ENCODE data around the gene UBXN4. TPM values are rescaled to one million over a fixed set of nuclear protein-coding genes. Genes with fewer than 3 reads are reported as not detected.

UBXN4 gene
- total RNA-seq, 2 experiments from 2014 or later: 107 TPM

GRCh38 chr2:135815269-135815668 lies 73.6 kb downstream of the UBXN4 start:
- H3K27ac Mint-ChIP-seq: peak overlapping the region; percentile 76
- peaks cover 2% of the 10 kb centered on the region for H3K36me3 Mint-ChIP-seq
- H3K4me1 Mint-ChIP-seq (ENCODE audit: low read depth): peaks cover 30% of the 10 kb centered on the region
- ChIA-PET POLR2A (no interaction called here), CTCF (interaction anchor here (1.1 to 11.1 kb wide), 2 partner anchors 10 to 18 kb away, joined by 3 to 77 read pairs; no protein-coding TSS in a partner anchor)
- H3K9me3 Mint-ChIP-seq: no peaks in the 10 kb centered on the region
- intact Hi-C loops (cut with micrococcal nuclease): loop anchor here (5.0 kb wide), 1 partner anchor 962 kb away; no protein-coding TSS in a partner anchor
- no peak for DNase-seq
- H3K27me3 Mint-ChIP-seq: peaks cover 2% of the 10 kb centered on the region
- H3K4me3 Mint-ChIP-seq: no peak overlapping the region

- POLR2A ChIA-PET: no interaction called here
- Mint-ChIP-seq H3K36me3 (no peaks in the 10 kb centered on the region), H3K4me3 (no peak overlapping the region), H3K27me3 (no peaks in the 10 kb centered on the region), H3K4me1 (ENCODE audit: low read depth) (peaks cover 40% of the 10 kb centered on the region), H3K9me3 (peaks cover 2% of the 10 kb centered on the region), H3K27ac (no peak overlapping the region)
- intact Hi-C loops (cut with micrococcal nuclease): loop anchor here (5.0 kb wide), 1 partner anchor 960 kb away; no protein-coding TSS in a partner anchor
- no peak for DNase-seq
- CTCF ChIA-PET: interaction anchor here (11.1 kb wide), 1 partner anchor 20 kb away, joined by 77 read pairs; no protein-coding TSS in a partner anchor
Observed at GRCh38 chr2:135817466-135817865, 75.8 kb downstream of the UBXN4 start.

GRCh38 chr2:135817951-135818350 lies 76.3 kb downstream of the UBXN4 start:
- POLR2A ChIA-PET: no interaction called here
- Mint-ChIP-seq H3K4me3 (no peak overlapping the region), H3K36me3 (peaks cover 5% of the 10 kb centered on the region), H3K27ac (no peak overlapping the region), H3K9me3 (peaks cover 5% of the 10 kb centered on the region), H3K4me1 (ENCODE audit: low read depth) (peaks cover 40% of the 10 kb centered on the region), H3K27me3 (no peaks in the 10 kb centered on the region)
- intact Hi-C loops (cut with micrococcal nuclease): loop anchor here (5.0 kb wide), 1 partner anchor 959 kb away; no protein-coding TSS in a partner anchor
- DNase-seq: no peak
- CTCF ChIA-PET: interaction anchor here (11.1 kb wide), 1 partner anchor 21 kb away, joined by 77 read pairs; no protein-coding TSS in a partner anchor

- H3K4me3 Mint-ChIP-seq: peak overlapping the region; percentile 27
- CTCF ChIA-PET: interaction anchor here (0.6 to 11.1 kb wide), 5 partner anchors 11 to 893 kb away, joined by 3 to 77 read pairs (median 3); no protein-coding TSS in a partner anchor
Observed at GRCh38 chr2:135818937-135819610, 77.4 kb downstream of the UBXN4 start.

GRCh38 chr2:135820003-135820618 lies 78.5 kb downstream of the UBXN4 start:
- Mint-ChIP-seq H3K27ac (peak overlapping the region; percentile 78), H3K27me3 (no peaks in the 10 kb centered on the region), H3K4me1 (ENCODE audit: low read depth) (peaks cover 38% of the 10 kb centered on the region), H3K36me3 (peaks cover 9% of the 10 kb centered on the region), H3K4me3 (peak overlapping the region; percentile 61), H3K9me3 (peaks cover 12% of the 10 kb centered on the region)
- peak; percentile 94 for DNase-seq
- POLR2A ChIA-PET: interaction anchor here (1.0 to 1.5 kb wide), 2 partner anchors 20 to 56 kb away, joined by 3 to 11 read pairs; partner anchors contain the start of gene MCM6
- CTCF ChIA-PET: interaction anchor here (0.6 to 11.1 kb wide), 8 partner anchors 12 to 566 kb away, joined by 3 to 77 read pairs (median 3); no protein-coding TSS in a partner anchor
- intact Hi-C loops (cut with micrococcal nuclease): loop anchor here (1.0 to 2.0 kb wide), 5 partner anchors 23 to 902 kb away; partner anchors contain the start of genes CCNT2 and MCM6

More at GRCh38 chr2:135818937-135819610, 77.4 kb downstream of the UBXN4 start:
- POLR2A ChIA-PET: interaction anchor here (1.5 kb wide), 1 partner anchor 57 kb away, joined by 11 read pairs; the partner anchor contains the start of gene MCM6
- peaks cover 12% of the 10 kb centered on the region for H3K9me3 Mint-ChIP-seq
- peak; percentile 82 for DNase-seq
- peak overlapping the region; percentile 78 for H3K27ac Mint-ChIP-seq
- intact Hi-C loops (cut with micrococcal nuclease): loop anchor here (5.0 kb wide), 1 partner anchor 958 kb away; no protein-coding TSS in a partner anchor
- no peaks in the 10 kb centered on the region for H3K27me3 Mint-ChIP-seq
- H3K4me1 Mint-ChIP-seq (ENCODE audit: low read depth): peaks cover 43% of the 10 kb centered on the region
- peaks cover 9% of the 10 kb centered on the region for H3K36me3 Mint-ChIP-seq

GRCh38 chr2:135821190-135821589 lies 79.5 kb downstream of the UBXN4 start:
- Mint-ChIP-seq H3K4me1 (ENCODE audit: low read depth) (peaks cover 28% of the 10 kb centered on the region), H3K4me3 (no peak overlapping the region), H3K27me3 (no peaks in the 10 kb centered on the region), H3K36me3 (peaks cover 9% of the 10 kb centered on the region), H3K9me3 (peaks cover 12% of the 10 kb centered on the region), H3K27ac (peak overlapping the region; percentile 52)
- POLR2A ChIA-PET: no interaction called here
- DNase-seq: no peak
- intact Hi-C loops (cut with micrococcal nuclease): loop anchor here (2.0 kb wide), 1 partner anchor 314 kb away; no protein-coding TSS in a partner anchor
- CTCF ChIA-PET: interaction anchor here (1.0 to 11.1 kb wide), 2 partner anchors 19 to 24 kb away, joined by 3 to 77 read pairs; no protein-coding TSS in a partner anchor

GRCh38 chr2:135822855-135823254 lies 81.2 kb downstream of the UBXN4 start:
- CTCF ChIA-PET: interaction anchor here (2.6 kb wide), 1 partner anchor 25 kb away, joined by 12 read pairs; no protein-coding TSS in a partner anchor
- intact Hi-C loops (cut with micrococcal nuclease): no loop called here
- peaks cover 28% of the 10 kb centered on the region for H3K4me1 Mint-ChIP-seq (ENCODE audit: low read depth)

GRCh38 chr2:135825131-135825530 lies 83.5 kb downstream of the UBXN4 start:
- intact Hi-C loops (cut with micrococcal nuclease): no loop called here
- Mint-ChIP-seq H3K27ac (no peak overlapping the region), H3K4me1 (ENCODE audit: low read depth) (peaks cover 15% of the 10 kb centered on the region), H3K4me3 (no peak overlapping the region), H3K36me3 (peaks cover 9% of the 10 kb centered on the region), H3K9me3 (peaks cover 12% of the 10 kb centered on the region), H3K27me3 (no peaks in the 10 kb centered on the region)
- ChIA-PET POLR2A (no interaction called here), CTCF (interaction anchor here (2.6 kb wide), 1 partner anchor 27 kb away, joined by 12 read pairs; no protein-coding TSS in a partner anchor)
- DNase-seq: no peak

More at GRCh38 chr2:135822855-135823254, 81.2 kb downstream of the UBXN4 start:
- no peak overlapping the region for H3K27ac Mint-ChIP-seq
- H3K36me3 Mint-ChIP-seq: peaks cover 9% of the 10 kb centered on the region
- POLR2A ChIA-PET: no interaction called here
- H3K9me3 Mint-ChIP-seq: peaks cover 12% of the 10 kb centered on the region
- DNase-seq: no peak
- H3K4me3 Mint-ChIP-seq: no peak overlapping the region
- H3K27me3 Mint-ChIP-seq: no peaks in the 10 kb centered on the region

GRCh38 chr2:135825550-135826176 lies 84.0 kb downstream of the UBXN4 start:
- CTCF ChIA-PET: interaction anchor here (2.6 kb wide), 1 partner anchor 28 kb away, joined by 12 read pairs; no protein-coding TSS in a partner anchor
- POLR2A ChIA-PET: no interaction called here
- no peaks in the 10 kb centered on the region for H3K27me3 Mint-ChIP-seq

GRCh38 chr2:135826544-135826943 lies 84.9 kb downstream of the UBXN4 start:
- Mint-ChIP-seq H3K27me3 (no peaks in the 10 kb centered on the region), H3K36me3 (peaks cover 9% of the 10 kb centered on the region), H3K9me3 (peaks cover 12% of the 10 kb centered on the region), H3K4me3 (no peak overlapping the region), H3K4me1 (ENCODE audit: low read depth) (peaks cover 3% of the 10 kb centered on the region), H3K27ac (no peak overlapping the region)
- no peak for DNase-seq
- intact Hi-C loops (cut with micrococcal nuclease): no loop called here
- ChIA-PET POLR2A (interaction anchor here (0.6 kb wide), 1 partner anchor 32 kb away, joined by 4 read pairs; no protein-coding TSS in a partner anchor), CTCF (no interaction called here)

More at GRCh38 chr2:135825550-135826176, 84.0 kb downstream of the UBXN4 start:
- no peak for DNase-seq
- Mint-ChIP-seq H3K4me1 (ENCODE audit: low read depth) (peaks cover 9% of the 10 kb centered on the region), H3K4me3 (no peak overlapping the region), H3K36me3 (peaks cover 9% of the 10 kb centered on the region), H3K27ac (no peak overlapping the region), H3K9me3 (peaks cover 12% of the 10 kb centered on the region)
- intact Hi-C loops (cut with micrococcal nuclease): no loop called here

- Mint-ChIP-seq H3K4me1 (ENCODE audit: low read depth) (no peaks in the 10 kb centered on the region), H3K27me3 (no peaks in the 10 kb centered on the region), H3K36me3 (no peaks in the 10 kb centered on the region), H3K9me3 (no peaks in the 10 kb centered on the region), H3K27ac (no peak overlapping the region), H3K4me3 (no peak overlapping the region)
- POLR2A ChIA-PET: no interaction called here
- no peak for DNase-seq
- CTCF ChIA-PET: no interaction called here
- intact Hi-C loops (cut with micrococcal nuclease): no loop called here
Observed at GRCh38 chr2:135829378-135830135, 87.9 kb downstream of the UBXN4 start.

Data from activated CD4-positive, alpha-beta memory T cell treated with anti-CD3 and anti-CD28 coated beads for 36 hours (primary cell).